Body of pancreas (tissue), 4 donors: ENCODE data around the gene MAML2. TPM values are rescaled to one million over a fixed set of nuclear protein-coding genes. Genes with fewer than 3 reads are reported as not detected.

ENCODE experiments used
- ATAC-seq: fragments of 150-250 bp; one replicate; pipeline ENCODE4 v1.9.1; 2016
- DNase-seq, 4 donors: peaks; one replicate each; pipeline ENCODE4 v3.0.0-alpha.2; 2019
- H3K27ac ChIP-seq, 4 donors: fragments of 200-600 bp; sonication (generic); 1 replicate in 3 of 4; 2 replicates in 1 of 4; pipeline versions ENCODE4 v1.5.1 to v1.6.1; 2016 to 2019; ENCODE audit warnings: mild to moderate bottlenecking in 1 of 4, mixed read lengths in 1 of 4, moderate library complexity in 1 of 4
- H3K27me3 ChIP-seq, 2 donors: fragments of 200-600 bp; sonication (generic); one replicate each; pipeline ENCODE4 v1.6.0; 2016; ENCODE audit warnings: mild to moderate bottlenecking in 1 of 2
- H3K36me3 ChIP-seq, 2 donors: fragments of 200-600 bp; sonication (generic); replicated peaks in 1 of 2; 2 replicates each; pipeline ENCODE4 v1.5.1; 2016; ENCODE audit warnings: low read depth in 2 of 2; ENCODE audit not compliant: insufficient read depth in 1 of 2
- H3K4me1 ChIP-seq: fragments of 200-600 bp; sonication (generic); one replicate; pipeline ENCODE4 v1.6.0; 2016
- H3K4me3 ChIP-seq, 2 donors: fragments of 200-600 bp; sonication (generic); 1 replicate in 1 of 2; 2 replicates in 1 of 2; pipeline ENCODE4 v1.5.1; 2016 to 2019
- H3K9me3 ChIP-seq, 3 donors: fragments of 200-600 bp; sonication (generic); 1 replicate in 2 of 3; 2 replicates in 1 of 3; pipeline ENCODE4 v1.5.1; 2016
- POLR2A ChIP-seq, 3 donors: fragments of 450-650 bp; IDR thresholded peaks; one replicate each; pipeline ENCODE4 v1.6.1; 2016; ENCODE audit warnings: antibody characterized with exemption in 3 of 3, mild to moderate bottlenecking in 2 of 3
- whole genome bisulfite sequencing, 2 donors: methylation state at CpG; one replicate each; pipeline ENCODE4 v1.1.5; 2017; 5-methylcytosine and 5-hydroxymethylcytosine counted together
- intact Hi-C: fragments of 100-400 bp; cut with DNase I; formaldehyde crosslinking; loops from one replicate; pipeline ENCODE4 v1.15.1; 2023
- total RNA-seq, 2 donors: library from RNA; depleted of rRNA; stranded (reverse); fragments of >200 nt; gene quantifications; one replicate each; pipeline ENCODE4 v1.1.0, GENCODE V29; 2016
- TF ChIP-seq, protein P1 (sequence below), 7 experiments: fragments of 450-650 bp in 4 of 7; fragments of 200-600 bp in 3 of 7; sonication (generic) in 3 of 7; IDR thresholded peaks; one replicate each; pipeline ENCODE4 v1.5.1; 2016 to 2019; ENCODE audit warnings: antibody characterized with exemption in 7 of 7

MAML2 gene
- total RNA-seq, 2 donors from 2014 or later, result 7.9 to 9.9 TPM

GRCh38 chr11:96065379-96065778 lies 277.6 kb downstream of the MAML2 start:
- H3K4me3 ChIP-seq, result no peak overlapping the region
- ATAC-seq, result no peak
- H3K27ac ChIP-seq, result no peak overlapping the region
- intact Hi-C loops, result no loop called here
- H3K4me1 ChIP-seq, result peaks cover 9% of the 10 kb centered on the region
- no peaks in the 10 kb centered on the region for H3K9me3 ChIP-seq
- no peaks in the 10 kb centered on the region for H3K27me3 ChIP-seq
- DNase-seq, result no peak
- TF ChIP-seq POLR2A (IDR thresholded peaks at IDR 0.05), result no peak
- TF ChIP-seq, protein P1, sequence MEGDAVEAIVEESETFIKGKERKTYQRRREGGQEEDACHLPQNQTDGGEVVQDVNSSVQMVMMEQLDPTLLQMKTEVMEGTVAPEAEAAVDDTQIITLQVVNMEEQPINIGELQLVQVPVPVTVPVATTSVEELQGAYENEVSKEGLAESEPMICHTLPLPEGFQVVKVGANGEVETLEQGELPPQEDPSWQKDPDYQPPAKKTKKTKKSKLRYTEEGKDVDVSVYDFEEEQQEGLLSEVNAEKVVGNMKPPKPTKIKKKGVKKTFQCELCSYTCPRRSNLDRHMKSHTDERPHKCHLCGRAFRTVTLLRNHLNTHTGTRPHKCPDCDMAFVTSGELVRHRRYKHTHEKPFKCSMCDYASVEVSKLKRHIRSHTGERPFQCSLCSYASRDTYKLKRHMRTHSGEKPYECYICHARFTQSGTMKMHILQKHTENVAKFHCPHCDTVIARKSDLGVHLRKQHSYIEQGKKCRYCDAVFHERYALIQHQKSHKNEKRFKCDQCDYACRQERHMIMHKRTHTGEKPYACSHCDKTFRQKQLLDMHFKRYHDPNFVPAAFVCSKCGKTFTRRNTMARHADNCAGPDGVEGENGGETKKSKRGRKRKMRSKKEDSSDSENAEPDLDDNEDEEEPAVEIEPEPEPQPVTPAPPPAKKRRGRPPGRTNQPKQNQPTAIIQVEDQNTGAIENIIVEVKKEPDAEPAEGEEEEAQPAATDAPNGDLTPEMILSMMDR (IDR thresholded peaks at IDR 0.05), result no peak
- 77 to 89% methylated on average over 3 of the region's 3 CpGs for WGBS, 2 donors
- no peaks in the 10 kb centered on the region for H3K36me3 ChIP-seq

DNA sequence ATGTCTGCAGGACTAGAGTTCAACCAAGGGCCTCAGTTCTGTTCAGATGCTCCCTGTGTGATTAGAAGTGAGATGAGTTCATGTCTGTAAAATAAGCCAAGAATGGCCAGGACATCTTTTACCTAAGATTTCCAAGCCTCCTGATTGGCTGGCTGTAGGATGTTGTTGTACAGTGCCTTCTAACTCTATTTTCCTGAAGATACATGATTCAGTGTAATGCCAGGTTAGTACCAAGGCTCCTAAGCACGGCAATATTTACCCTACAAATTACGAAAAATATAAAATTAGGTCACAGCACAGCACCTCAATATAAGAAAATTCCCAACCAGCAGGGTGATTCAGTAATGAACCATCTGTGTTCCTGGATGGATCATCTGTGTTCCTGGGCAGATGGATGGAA lies 279.1 kb downstream of the MAML2 start:
- intact Hi-C loops, result no loop called here
- Histone ChIP-seq H3K27me3 (no peaks in the 10 kb centered on the region), H3K4me3 (no peak overlapping the region), H3K36me3 (no peaks in the 10 kb centered on the region), H3K9me3 (no peaks in the 10 kb centered on the region), H3K4me1 (peaks cover 9% of the 10 kb centered on the region), H3K27ac (no peak overlapping the region)
- DNase-seq (no peak), ATAC-seq (no peak)
- TF ChIP-seq POLR2A (IDR thresholded peaks at IDR 0.05), result no peak
- TF ChIP-seq, protein P1 (IDR thresholded peaks at IDR 0.05), result no peak
- WGBS, 2 donors, result 63 to 83% methylated on average over 2 of the region's 2 CpGs

DNA sequence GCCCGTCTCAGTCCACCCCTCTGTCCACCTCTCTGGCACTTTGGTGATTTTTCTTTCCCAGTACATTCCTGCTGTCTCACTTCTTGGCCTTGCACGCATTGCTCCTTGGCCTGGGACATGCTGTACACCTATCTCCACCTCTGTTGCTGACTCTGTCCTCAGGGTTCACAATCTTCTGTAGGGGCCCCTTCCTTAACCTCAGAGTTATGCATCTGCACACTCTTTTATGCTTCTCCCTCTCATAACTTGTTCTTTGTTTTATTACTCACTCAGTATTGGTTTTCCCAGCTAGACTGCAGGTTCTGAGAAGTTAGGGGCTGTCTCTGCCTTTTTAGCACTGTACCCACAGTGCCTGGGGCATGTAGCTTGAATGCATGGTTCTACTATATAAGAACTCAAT lies 279.9 kb downstream of the MAML2 start:
- H3K4me3 ChIP-seq, result no peak overlapping the region
- TF ChIP-seq POLR2A (IDR thresholded peaks at IDR 0.05), result no peak
- TF ChIP-seq, protein P1 (IDR thresholded peaks at IDR 0.05), result no peak
- no peak overlapping the region for H3K27ac ChIP-seq
- H3K9me3 ChIP-seq, result no peaks in the 10 kb centered on the region
- intact Hi-C loops, result no loop called here
- H3K27me3 ChIP-seq, result no peaks in the 10 kb centered on the region
- 68 to 70% methylated on average over 2 of the region's 2 CpGs for WGBS, 2 donors
- H3K4me1 ChIP-seq, result peaks cover 6% of the 10 kb centered on the region
- ATAC-seq, result no peak
- H3K36me3 ChIP-seq, result no peaks in the 10 kb centered on the region
- no peak for DNase-seq

DNA sequence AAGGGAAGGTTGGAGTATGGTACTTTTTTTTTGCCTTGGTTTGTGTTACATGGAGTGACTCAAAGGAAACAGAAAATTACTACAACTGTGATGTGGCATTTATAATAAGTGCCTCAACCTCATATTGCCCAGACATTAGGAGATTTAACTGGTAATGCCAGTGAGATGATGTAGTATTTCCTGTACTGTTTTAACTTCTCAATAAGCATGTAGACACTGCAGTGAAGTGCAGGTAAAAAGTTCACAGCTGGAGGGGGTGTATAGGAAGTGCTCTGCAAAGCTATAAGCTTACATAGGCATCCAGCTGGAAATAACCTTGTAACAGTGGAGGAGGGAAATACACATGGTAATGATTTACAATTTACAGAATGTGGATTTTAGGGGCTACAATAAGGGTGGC lies 280.9 kb downstream of the MAML2 start:
- no peak for ATAC-seq
- no peak for TF ChIP-seq POLR2A (IDR thresholded peaks at IDR 0.05)
- TF ChIP-seq, protein P1 (IDR thresholded peaks at IDR 0.05), result no peak
- Histone ChIP-seq H3K4me1 (no peaks in the 10 kb centered on the region), H3K9me3 (no peaks in the 10 kb centered on the region), H3K27me3 (no peaks in the 10 kb centered on the region), H3K27ac (no peak overlapping the region), H3K36me3 (no peaks in the 10 kb centered on the region), H3K4me3 (no peak overlapping the region)
- intact Hi-C loops, result no loop called here
- DNase-seq, result no peak

GRCh38 chr11:96061730-96062129 lies 281.3 kb downstream of the MAML2 start:
- Histone ChIP-seq H3K36me3 (no peaks in the 10 kb centered on the region), H3K27ac (no peak overlapping the region), H3K4me1 (no peaks in the 10 kb centered on the region), H3K27me3 (no peaks in the 10 kb centered on the region), H3K4me3 (no peak overlapping the region), H3K9me3 (no peaks in the 10 kb centered on the region)
- 74 to 79% methylated on average over 3 of the region's 3 CpGs for WGBS, 2 donors
- DNase-seq, result no peak
- TF ChIP-seq, protein P1 (IDR thresholded peaks at IDR 0.05), result no peak
- no peak for TF ChIP-seq POLR2A (IDR thresholded peaks at IDR 0.05)
- no peak for ATAC-seq
- intact Hi-C loops, result no loop called here
